ENCODE results near the gene ANKRD33. TPM values are rescaled to one million over a fixed set of nuclear protein-coding genes. Genes with fewer than 3 reads are reported as not detected.

The ANKRD33 gene
- total and polyA plus RNA-seq, 2 of the 13 experiments (the other 11 are each of a cell fraction or from before 2014, with no cell fraction given): 0.04 TPM; not detected in 1

GRCh38 chr12:51874486-51874885 lies 13.4 kb upstream of the ANKRD33 start (continued):
- TF ChIP-seq ZNF407 (CRISPR knock-in tag; IDR thresholded peaks at IDR 0.05; ENCODE audit: not compliant biosample characterization) (no peak), SRF (IDR thresholded peaks at IDR 0.05; ENCODE audit: low read depth, low read length) (no peak), GLI4 (CRISPR knock-in tag; IDR thresholded peaks at IDR 0.05; ENCODE audit: borderline replicate concordance) (no peak), ZFP62 (CRISPR knock-in tag; IDR thresholded peaks at IDR 0.05) (no peak), ZUFSP (CRISPR knock-in tag; IDR thresholded peaks at IDR 0.05; ENCODE audit: borderline replicate concordance) (no peak)
- TF ChIP-seq, protein P1, sequence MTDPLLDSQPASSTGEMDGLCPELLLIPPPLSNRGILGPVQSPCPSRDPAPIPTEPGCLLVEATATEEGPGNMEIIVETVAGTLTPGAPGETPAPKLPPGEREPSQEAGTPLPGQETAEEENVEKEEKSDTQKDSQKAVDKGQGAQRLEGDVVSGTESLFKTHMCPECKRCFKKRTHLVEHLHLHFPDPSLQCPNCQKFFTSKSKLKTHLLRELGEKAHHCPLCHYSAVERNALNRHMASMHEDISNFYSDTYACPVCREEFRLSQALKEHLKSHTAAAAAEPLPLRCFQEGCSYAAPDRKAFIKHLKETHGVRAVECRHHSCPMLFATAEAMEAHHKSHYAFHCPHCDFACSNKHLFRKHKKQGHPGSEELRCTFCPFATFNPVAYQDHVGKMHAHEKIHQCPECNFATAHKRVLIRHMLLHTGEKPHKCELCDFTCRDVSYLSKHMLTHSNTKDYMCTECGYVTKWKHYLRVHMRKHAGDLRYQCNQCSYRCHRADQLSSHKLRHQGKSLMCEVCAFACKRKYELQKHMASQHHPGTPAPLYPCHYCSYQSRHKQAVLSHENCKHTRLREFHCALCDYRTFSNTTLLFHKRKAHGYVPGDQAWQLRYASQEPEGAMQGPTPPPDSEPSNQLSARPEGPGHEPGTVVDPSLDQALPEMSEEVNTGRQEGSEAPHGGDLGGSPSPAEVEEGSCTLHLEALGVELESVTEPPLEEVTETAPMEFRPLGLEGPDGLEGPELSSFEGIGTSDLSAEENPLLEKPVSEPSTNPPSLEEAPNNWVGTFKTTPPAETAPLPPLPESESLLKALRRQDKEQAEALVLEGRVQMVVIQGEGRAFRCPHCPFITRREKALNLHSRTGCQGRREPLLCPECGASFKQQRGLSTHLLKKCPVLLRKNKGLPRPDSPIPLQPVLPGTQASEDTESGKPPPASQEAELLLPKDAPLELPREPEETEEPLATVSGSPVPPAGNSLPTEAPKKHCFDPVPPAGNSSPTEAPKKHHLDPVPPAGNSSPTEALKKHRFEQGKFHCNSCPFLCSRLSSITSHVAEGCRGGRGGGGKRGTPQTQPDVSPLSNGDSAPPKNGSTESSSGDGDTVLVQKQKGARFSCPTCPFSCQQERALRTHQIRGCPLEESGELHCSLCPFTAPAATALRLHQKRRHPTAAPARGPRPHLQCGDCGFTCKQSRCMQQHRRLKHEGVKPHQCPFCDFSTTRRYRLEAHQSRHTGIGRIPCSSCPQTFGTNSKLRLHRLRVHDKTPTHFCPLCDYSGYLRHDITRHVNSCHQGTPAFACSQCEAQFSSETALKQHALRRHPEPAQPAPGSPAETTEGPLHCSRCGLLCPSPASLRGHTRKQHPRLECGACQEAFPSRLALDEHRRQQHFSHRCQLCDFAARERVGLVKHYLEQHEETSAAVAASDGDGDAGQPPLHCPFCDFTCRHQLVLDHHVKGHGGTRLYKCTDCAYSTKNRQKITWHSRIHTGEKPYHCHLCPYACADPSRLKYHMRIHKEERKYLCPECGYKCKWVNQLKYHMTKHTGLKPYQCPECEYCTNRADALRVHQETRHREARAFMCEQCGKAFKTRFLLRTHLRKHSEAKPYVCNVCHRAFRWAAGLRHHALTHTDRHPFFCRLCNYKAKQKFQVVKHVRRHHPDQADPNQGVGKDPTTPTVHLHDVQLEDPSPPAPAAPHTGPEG (CRISPR knock-in tag; IDR thresholded peaks at IDR 0.05): no peak
